Activated naive CD8-positive, alpha-beta T cell treated with anti-CD3 and anti-CD28 coated beads for 36 hours (primary cell): ENCODE measurements around the gene VCP. TPM values are rescaled to one million over a fixed set of nuclear protein-coding genes. Genes with fewer than 3 reads are reported as not detected.
A peak's percentile ranks its signal among the peaks of the same experiment; 100 is the strongest.

Experiments
- DNase-seq: peaks from one replicate; pipeline ENCODE4 v3.0.0; 2021
- H3K27ac Mint-ChIP-seq: one replicate; pipeline ENCODE4 v1.8.0; 2022; ENCODE audit warnings: mild to moderate bottlenecking, moderate library complexity, mixed read lengths
- H3K27me3 Mint-ChIP-seq: one replicate; pipeline ENCODE4 v1.8.0; 2022; ENCODE audit warnings: mild to moderate bottlenecking, mixed read lengths
- H3K36me3 Mint-ChIP-seq: one replicate; pipeline ENCODE4 v1.8.0; 2021; ENCODE audit warnings: mild to moderate bottlenecking, mixed read lengths
- H3K4me1 Mint-ChIP-seq: one replicate; pipeline ENCODE4 v1.8.0; 2021; ENCODE audit warnings: mixed read lengths
- H3K4me3 Mint-ChIP-seq: one replicate; pipeline ENCODE4 v1.8.0; 2022; ENCODE audit warnings: mild to moderate bottlenecking, moderate library complexity, mixed read lengths
- H3K9me3 Mint-ChIP-seq: one replicate; pipeline ENCODE4 v1.8.0; 2022; ENCODE audit warnings: mixed read lengths
- total RNA-seq, 2 experiments: library from RNA; stranded (reverse); gene quantifications; one replicate each; pipeline ENCODE4 v1.2.3, GENCODE V29; 2021

VCP gene
- total RNA-seq, 2 experiments from 2014 or later = 264 to 289 TPM

DNA sequence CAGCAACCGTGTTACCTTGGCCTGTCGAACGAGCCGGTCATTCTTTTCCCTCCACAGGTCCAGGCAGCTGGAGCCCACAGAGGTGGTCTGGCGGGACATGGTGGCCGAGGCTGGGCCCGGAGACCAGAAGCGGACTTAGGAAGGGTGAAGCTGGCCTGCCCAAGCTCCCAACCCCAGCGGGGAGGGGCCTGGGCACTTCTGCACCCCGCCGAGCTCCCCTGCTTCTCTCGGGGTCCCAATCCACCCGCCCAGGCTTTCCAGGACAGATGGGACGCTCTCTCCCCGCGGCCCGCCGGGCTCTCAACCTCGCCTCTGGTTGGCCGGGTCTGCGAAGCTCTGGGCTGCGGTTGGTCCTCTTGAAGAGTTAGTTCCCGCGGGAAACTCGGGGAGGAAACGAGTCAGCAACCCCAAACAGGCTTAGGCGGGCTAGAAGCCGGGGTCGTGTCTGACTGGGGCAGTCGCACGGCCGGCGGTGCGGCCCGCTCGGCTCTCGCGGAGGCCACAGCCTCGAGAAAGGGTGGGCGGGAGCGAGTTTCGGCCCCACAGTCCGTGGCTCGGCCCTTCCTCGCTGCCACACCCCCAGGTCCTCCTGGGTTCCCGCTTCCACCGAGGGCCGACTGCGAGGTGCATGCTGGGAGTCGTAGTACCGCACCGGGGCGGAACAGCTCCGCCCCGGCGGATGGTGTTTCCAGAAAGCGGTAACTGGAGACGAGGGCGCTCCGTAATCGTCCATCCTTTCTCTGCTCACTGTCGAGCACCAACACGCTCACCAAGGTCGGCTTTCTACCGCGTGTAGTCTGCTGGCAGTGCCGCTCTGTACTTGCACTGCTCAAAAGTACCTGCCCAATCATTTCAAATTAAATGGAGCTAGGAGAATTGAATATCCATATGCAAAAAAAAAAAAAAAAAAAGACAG, 7.3 kb upstream of the VCP start, which contains the start of gene FANCG:
FANCG (minus strand) TSS at position 517 of the 916 bp plus-strand sequence; CDS start at position 99, 418 bp downstream.
- H3K36me3 Mint-ChIP-seq = peaks cover 26% of the 10 kb centered on the region
- H3K27ac Mint-ChIP-seq = peak within 1 kb of the TSS; percentile 99
- H3K4me3 Mint-ChIP-seq = peak within 1 kb of the TSS; percentile 96
- H3K4me1 Mint-ChIP-seq = peaks cover 18% of the 10 kb centered on the region
- no peaks in the 10 kb centered on the region for H3K9me3 Mint-ChIP-seq
- H3K27me3 Mint-ChIP-seq = no peaks in the 10 kb centered on the region
- DNase-seq = peak; percentile 87

DNA sequence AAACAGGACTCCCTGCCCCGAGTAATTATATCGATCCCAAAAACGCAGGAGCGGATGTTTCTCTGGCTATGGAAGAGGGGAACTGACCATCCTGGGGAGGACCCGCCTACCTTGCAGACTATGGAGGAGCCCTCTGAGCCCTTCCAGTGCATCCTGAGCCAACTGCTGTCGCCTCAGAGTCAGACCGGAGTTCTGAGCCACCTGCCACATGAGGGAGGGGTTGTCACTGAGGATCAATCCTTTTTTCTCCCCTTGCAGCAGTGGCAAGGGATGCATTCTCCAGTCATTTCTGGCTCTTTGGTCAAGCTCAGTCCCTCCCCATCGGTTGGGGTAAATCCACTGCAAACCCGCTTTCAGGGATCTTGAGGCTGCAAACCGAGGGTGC, 6.6 kb upstream of the VCP start:
- H3K4me1 Mint-ChIP-seq = peaks cover 18% of the 10 kb centered on the region
- H3K9me3 Mint-ChIP-seq = no peaks in the 10 kb centered on the region
- no peaks in the 10 kb centered on the region for H3K27me3 Mint-ChIP-seq
- H3K4me3 Mint-ChIP-seq = peak overlapping the region; percentile 96
- H3K36me3 Mint-ChIP-seq = peaks cover 31% of the 10 kb centered on the region
- H3K27ac Mint-ChIP-seq = peak overlapping the region; percentile 99
- DNase-seq = no peak

DNA sequence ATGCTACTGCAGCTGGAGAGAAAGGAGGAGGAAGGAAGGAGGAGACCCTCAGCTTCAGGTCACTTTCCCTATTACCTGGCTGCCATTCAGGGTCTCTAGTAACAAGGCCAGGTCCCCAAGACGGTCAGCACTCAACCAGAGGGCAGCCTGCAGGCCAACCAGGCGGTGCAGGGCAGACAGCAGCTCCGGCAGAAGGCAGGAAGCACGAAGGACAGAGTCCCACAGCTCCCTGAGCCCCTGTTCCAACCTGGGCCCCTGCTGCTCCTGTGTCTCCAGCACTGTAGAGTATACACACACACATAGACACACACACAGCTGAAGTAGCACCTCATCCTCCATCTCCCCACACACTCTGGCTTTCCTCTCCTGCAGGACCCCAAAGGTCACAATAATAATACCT, 5.6 kb upstream of the VCP start:
- Mint-ChIP-seq H3K27ac (no peak overlapping the region), H3K27me3 (no peaks in the 10 kb centered on the region), H3K36me3 (peaks cover 39% of the 10 kb centered on the region), H3K9me3 (no peaks in the 10 kb centered on the region), H3K4me1 (peaks cover 23% of the 10 kb centered on the region), H3K4me3 (peak overlapping the region; percentile 96)
- DNase-seq = no peak

DNA sequence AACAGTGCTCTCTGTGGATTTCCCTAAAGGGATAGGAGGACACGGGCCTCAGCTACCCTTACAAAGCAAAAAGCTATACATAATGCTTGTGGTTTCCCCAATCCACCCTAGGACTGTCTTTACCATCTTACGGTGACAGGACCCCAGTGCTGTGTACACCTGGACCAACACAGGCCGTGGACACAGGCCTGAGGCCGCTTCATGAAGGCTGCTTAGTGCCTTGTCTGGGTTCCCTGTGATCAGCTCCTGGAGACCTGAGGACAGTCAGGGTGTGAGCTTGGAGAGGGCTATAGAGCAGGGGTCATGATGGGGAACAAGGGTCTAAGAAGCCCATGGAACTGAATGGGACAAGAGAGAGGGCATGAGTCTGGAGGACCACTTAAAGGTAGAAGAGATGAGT, 4.4 kb upstream of the VCP start:
- Mint-ChIP-seq H3K36me3 (peaks cover 42% of the 10 kb centered on the region), H3K9me3 (no peaks in the 10 kb centered on the region), H3K4me1 (peaks cover 28% of the 10 kb centered on the region), H3K4me3 (no peak overlapping the region), H3K27ac (no peak overlapping the region), H3K27me3 (peaks cover 6% of the 10 kb centered on the region)
- DNase-seq = no peak

DNA sequence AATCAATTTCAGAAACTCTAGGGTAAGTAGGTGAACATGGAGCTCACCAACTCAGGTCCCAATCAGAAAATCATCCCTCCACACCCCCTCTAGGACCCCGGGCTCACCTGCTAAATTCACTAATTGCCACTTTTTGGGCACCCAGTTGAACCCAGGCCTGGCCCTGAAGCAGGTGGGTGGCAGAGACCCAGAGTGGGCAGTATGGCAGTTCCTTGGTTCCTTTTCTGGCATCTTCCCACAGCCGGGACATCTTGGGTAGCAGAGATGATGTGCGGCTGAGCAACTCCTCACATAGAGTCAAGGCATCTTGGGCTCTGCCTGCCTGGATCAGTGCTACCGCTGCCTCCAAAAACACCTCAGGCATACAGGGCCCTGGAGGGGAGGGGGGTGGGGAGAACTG, 2.9 kb upstream of the VCP start:
- peaks cover 54% of the 10 kb centered on the region for H3K36me3 Mint-ChIP-seq
- peaks cover 35% of the 10 kb centered on the region for H3K4me1 Mint-ChIP-seq
- H3K27me3 Mint-ChIP-seq = peaks cover 6% of the 10 kb centered on the region
- DNase-seq = no peak
- no peak overlapping the region for H3K27ac Mint-ChIP-seq
- no peak overlapping the region for H3K4me3 Mint-ChIP-seq
- H3K9me3 Mint-ChIP-seq = no peaks in the 10 kb centered on the region

DNA sequence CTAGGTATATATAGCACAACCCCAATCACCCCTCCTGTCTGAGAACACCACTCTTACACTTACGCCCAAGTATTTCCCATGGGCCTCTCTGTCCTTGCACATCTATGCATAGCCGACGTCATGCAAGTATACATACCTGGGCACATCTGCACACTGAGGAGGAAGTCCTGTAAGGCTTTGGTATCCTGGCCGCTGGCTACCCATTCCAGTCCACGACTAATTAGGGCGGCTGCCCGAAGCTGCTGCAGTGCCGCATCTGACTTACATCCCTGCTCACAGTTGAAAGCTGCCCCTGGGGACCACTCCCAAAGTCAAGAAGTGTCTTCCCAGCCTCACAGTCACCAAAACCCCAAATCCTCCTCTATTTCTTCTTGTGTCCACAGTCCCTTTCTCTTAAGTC, 2.4 kb upstream of the VCP start:
- Mint-ChIP-seq H3K9me3 (no peaks in the 10 kb centered on the region), H3K27me3 (peaks cover 6% of the 10 kb centered on the region), H3K27ac (no peak overlapping the region), H3K4me3 (no peak overlapping the region), H3K36me3 (peaks cover 58% of the 10 kb centered on the region), H3K4me1 (peaks cover 36% of the 10 kb centered on the region)
- no peak for DNase-seq

DNA sequence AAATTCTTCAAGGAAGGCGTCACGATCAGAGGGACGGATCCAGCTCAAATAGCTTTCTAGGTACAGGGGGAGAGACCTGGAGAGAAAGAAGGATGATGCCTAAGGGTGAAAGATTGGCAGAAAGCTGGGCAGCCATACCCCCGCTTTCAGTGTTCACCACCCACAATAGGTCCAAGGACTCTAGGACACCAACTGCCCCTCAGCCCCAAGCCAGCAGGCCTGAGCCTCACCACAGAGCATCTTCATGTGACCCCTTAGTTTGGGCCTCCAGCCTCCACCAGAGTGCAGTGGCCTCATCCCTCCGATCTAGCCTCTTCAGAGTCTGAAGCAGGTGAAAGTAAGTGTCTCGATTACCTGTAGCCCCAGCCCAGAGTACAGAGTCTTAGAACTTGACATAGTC, 1.7 kb upstream of the VCP start:
- Mint-ChIP-seq H3K9me3 (no peaks in the 10 kb centered on the region), H3K27ac (peak overlapping the region; percentile 44), H3K27me3 (peaks cover 6% of the 10 kb centered on the region), H3K4me3 (no peak overlapping the region), H3K4me1 (peaks cover 39% of the 10 kb centered on the region), H3K36me3 (peaks cover 61% of the 10 kb centered on the region)
- no peak for DNase-seq

DNA sequence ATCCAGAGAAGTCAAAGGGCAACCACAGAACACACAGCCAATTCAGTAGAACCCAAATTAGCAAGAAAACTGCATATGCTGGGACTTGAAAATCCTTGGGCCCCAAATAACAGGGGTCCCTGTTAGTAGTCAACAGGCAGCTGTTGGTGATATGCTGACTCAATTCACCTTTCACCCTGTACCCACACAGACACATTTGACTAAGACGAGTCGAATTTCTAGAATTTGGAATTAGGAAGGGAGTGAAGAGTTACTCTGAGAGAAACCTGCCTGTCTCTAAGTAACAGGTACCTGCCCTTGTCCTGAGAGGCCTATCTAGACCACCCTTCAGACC, 821 bp upstream of the VCP start:
- DNase-seq = no peak
- peaks cover 61% of the 10 kb centered on the region for H3K36me3 Mint-ChIP-seq
- H3K4me1 Mint-ChIP-seq = peaks cover 41% of the 10 kb centered on the region
- H3K27me3 Mint-ChIP-seq = peaks cover 6% of the 10 kb centered on the region
- peak overlapping the region; percentile 95 for H3K27ac Mint-ChIP-seq
- no peaks in the 10 kb centered on the region for H3K9me3 Mint-ChIP-seq
- peak overlapping the region; percentile 93 for H3K4me3 Mint-ChIP-seq

DNA sequence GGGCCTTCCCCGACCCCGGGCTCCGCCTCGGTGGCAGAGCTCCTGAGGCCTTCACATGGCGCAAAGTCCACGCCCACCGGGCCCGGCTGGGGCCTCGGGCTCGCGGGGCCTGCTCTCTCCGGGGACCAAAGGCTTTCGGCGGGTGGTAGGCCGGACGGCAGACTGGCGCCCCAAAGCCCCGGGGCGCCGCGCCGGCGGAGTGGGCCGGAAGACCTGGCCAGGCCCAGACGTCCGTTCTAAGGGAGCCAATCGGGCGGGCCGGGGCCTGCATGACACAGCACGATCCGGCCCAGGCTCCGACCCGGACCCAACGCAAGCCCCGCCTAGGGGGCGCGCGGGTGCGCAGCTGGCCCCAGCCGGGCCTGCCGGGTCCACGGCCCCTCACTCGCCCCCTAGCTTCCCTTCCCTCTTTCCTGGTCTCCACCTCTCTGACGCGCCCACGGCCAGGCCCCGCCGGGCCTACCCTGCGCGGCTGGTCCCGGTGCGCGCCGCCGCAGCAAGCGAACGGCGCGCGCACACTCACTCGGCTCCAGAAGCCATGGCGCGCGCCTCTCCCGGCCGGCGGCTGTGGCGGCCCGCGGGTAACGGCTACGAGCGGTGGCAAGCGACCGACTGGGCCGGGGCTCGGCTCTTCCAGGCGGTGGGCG, 488 bp downstream of the VCP start:
- H3K9me3 Mint-ChIP-seq = no peaks in the 10 kb centered on the region
- peaks cover 44% of the 10 kb centered on the region for H3K4me1 Mint-ChIP-seq
- H3K36me3 Mint-ChIP-seq = peaks cover 62% of the 10 kb centered on the region
- peak overlapping the region; percentile 95 for H3K27ac Mint-ChIP-seq
- H3K27me3 Mint-ChIP-seq = peaks cover 6% of the 10 kb centered on the region
- peak overlapping the region; percentile 93 for H3K4me3 Mint-ChIP-seq
- peak; percentile 84 for DNase-seq

DNA sequence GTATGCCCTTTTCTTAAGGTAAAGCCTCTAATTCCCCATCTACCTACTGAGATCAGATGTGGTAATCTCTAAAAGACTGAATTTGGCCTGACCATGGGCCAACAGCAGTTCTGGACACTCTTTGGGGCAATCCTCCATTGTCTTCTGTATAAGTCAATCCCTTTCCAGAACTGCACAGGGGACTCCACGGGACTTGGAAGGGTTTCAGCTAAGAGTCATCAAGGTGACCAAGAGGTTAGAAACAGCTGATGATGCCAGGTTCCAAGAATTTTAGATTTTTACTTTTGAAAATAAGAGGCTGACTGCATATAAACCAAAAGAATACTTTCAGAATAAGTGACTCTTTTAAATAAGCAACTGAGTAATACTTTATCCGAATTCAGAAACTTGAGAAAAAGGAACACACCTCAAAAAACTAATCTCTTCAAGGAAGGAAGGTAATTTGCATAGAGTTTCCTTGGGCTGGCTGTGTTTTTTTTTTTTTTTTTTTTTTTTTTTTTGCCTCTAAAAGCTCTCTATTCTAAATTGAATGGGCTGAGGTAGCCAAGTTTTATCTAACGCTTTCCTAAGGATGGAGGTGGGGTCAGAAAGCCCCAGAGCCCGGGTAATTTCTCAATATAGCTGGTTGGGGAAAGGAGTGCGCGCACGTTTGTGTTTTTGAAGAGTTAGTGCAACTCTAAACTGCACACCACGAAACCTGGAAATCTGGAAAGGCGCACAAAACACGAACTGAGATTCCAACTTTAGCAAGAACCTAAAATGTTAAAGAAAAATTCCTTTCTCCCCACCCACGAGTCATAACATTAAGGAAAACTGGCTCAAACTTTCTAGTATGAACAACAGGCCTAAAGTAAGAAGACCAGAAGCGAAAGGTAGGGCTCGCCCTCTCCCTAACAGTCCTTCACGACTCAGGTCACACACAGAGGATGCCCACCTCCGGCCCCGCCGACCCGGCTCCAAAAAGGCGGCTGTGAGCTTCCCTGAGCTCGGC, 1.3 kb downstream of the VCP start:
- Mint-ChIP-seq H3K4me3 (peak overlapping the region; percentile 93), H3K4me1 (peaks cover 47% of the 10 kb centered on the region), H3K27me3 (peaks cover 6% of the 10 kb centered on the region), H3K27ac (peak overlapping the region; percentile 95), H3K9me3 (no peaks in the 10 kb centered on the region), H3K36me3 (peaks cover 66% of the 10 kb centered on the region)
- DNase-seq = no peak

DNA sequence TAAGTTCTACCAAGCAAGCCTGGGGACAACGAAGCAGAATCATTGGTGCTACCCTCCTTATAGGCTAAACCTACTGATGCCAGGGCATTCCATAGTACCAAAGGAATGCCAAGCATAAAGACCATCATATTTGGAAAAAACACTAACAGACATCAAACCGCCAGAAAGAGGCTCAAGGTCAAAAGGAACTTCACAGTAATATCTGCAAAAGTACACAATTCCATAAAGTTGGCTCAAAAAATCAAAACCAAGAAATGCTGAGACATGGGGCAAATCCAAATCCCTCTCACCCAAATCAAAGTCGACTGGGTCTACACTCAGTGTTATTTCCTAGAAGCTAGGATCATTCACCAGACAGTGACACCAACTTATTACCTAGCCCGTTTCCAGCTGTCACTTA, 3.4 kb downstream of the VCP start:
- Mint-ChIP-seq H3K36me3 (peaks cover 64% of the 10 kb centered on the region), H3K4me3 (peak overlapping the region; percentile 32), H3K9me3 (no peaks in the 10 kb centered on the region), H3K27me3 (peaks cover 6% of the 10 kb centered on the region), H3K4me1 (peaks cover 47% of the 10 kb centered on the region), H3K27ac (no peak overlapping the region)
- no peak for DNase-seq

DNA sequence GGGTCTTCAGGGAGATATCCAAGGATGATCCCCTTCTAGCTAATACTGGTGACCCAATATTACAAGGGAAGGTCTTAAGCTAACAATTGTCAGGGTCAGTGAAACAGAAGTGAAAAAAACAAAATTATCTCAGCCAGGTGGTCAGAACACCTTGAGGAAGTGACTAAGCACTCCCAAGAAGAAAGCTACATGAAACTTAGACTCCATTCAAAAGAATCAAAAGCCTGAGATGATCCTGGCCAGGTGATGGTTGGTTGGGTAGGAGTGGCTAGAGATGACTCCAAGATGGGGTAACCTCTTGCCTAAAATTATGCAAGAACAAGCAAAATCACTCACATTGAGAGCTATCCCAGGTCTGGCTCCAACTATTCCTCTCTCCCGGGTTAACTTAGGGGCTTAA, 5.4 kb downstream of the VCP start:
- Mint-ChIP-seq H3K4me3 (no peak overlapping the region), H3K4me1 (peaks cover 37% of the 10 kb centered on the region), H3K9me3 (no peaks in the 10 kb centered on the region), H3K27ac (peak overlapping the region; percentile 43), H3K36me3 (peaks cover 64% of the 10 kb centered on the region), H3K27me3 (no peaks in the 10 kb centered on the region)
- DNase-seq = no peak

DNA sequence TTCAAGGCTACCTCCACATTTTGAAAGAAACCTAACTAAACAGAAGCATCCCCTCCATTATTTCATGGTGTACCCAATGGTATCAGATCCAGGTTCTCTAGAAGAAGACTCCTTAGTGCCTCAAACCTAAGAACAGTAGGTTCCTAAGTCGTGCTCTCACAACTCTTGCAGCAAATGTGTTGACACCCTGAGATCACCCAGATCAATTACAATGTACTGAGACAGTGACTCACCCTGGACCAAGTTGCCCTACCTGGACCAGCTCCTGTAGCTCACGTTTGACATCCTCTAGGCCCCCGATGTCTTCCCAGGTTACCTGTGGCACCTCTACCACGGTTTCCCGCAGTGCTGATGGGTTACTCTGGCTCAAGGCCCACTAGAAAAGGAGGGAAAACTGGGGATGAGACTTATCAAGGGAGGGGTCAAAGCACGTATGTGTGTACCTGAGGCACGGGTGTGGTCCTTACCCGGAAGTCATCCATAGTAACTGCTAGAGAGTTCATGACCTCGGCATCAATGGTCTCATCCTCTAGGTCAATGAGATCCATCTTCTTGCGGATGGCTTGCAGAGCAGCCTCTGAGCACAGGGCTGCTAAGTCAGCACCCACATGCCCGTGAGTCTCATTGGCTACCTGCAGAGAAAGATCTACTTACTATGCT, 11.7 kb downstream of the VCP start:
- no peak overlapping the region for H3K4me3 Mint-ChIP-seq
- no peak for DNase-seq
- peaks cover 62% of the 10 kb centered on the region for H3K36me3 Mint-ChIP-seq
- no peak overlapping the region for H3K27ac Mint-ChIP-seq
- no peaks in the 10 kb centered on the region for H3K4me1 Mint-ChIP-seq
- H3K9me3 Mint-ChIP-seq = no peaks in the 10 kb centered on the region
- no peaks in the 10 kb centered on the region for H3K27me3 Mint-ChIP-seq

DNA sequence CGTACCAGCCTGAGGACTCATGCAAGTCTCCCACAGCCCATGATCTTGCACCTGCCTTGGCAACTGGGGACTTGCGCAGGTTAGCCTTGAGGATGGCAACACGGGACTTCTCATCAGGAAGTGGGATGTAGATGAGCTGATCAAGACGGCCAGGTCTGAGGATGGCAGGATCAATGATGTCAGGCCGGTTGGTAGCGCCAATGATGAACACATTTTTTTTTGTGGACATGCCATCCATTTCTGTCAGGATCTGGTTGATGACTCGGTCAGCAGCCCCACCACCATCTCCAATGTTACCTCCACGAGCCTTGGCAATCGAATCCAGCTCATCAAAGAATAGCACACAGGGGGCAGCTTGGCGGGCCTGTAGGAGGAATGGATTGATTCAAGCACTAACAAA, 13.0 kb downstream of the VCP start:
- no peaks in the 10 kb centered on the region for H3K27me3 Mint-ChIP-seq
- H3K27ac Mint-ChIP-seq = no peak overlapping the region
- no peak overlapping the region for H3K4me3 Mint-ChIP-seq
- H3K4me1 Mint-ChIP-seq = no peaks in the 10 kb centered on the region
- no peaks in the 10 kb centered on the region for H3K9me3 Mint-ChIP-seq
- no peak for DNase-seq
- peaks cover 60% of the 10 kb centered on the region for H3K36me3 Mint-ChIP-seq
